DMS53 treated with DMSO at 0.1 percent for 48 hours (cell line): Measurements from ENCODE around the gene TTYH1.
A peak's percentile ranks its signal among the peaks of the same experiment; 100 is the strongest.

ENCODE experiments used
- DNase-seq: peaks from one replicate; lab custom pipeline; 2025; ENCODE audit not compliant: unreplicated experiment; lab: John Stamatoyannopoulos, UW

Gene TTYH1

GRCh38 chr19:54473892-54474372 is 58.7 kb downstream of the TTYH1 start:
- DNase-seq: no peak

- DNase-seq: no peak
These were observed 60.4 kb downstream of the TTYH1 start for GRCh38 chr19:54475706-54476105.

GRCh38 chr19:54477650-54478049 is 62.4 kb downstream of the TTYH1 start:
- no peak for DNase-seq

GRCh38 chr19:54478677-54479266 is 63.5 kb downstream of the TTYH1 start:
- DNase-seq: peak; percentile 5

- no peak for DNase-seq
These were observed 64.8 kb downstream of the TTYH1 start for GRCh38 chr19:54480051-54480450.

- peak; percentile 9 for DNase-seq
These were observed 66.2 kb downstream of the TTYH1 start for GRCh38 chr19:54481326-54481930.

GRCh38 chr19:54482889-54483288 is 67.6 kb downstream of the TTYH1 start:
- DNase-seq: no peak

- DNase-seq: no peak
These were observed 69.2 kb downstream of the TTYH1 start for GRCh38 chr19:54484451-54484850.

- no peak for DNase-seq
These were observed 70.6 kb downstream of the TTYH1 start for GRCh38 chr19:54485851-54486250.
